NCI-H526 treated with DMSO at 0.1 percent for 48 hours (cell line): ENCODE data around the gene KRT78.
"Not testable (repeated sequence)": the region's sequence is repeated elsewhere in the genome, so short reads cannot be mapped to it uniquely, and the experiment has no call there.

ENCODE experiments used
- DNase-seq: peaks from one replicate; lab custom pipeline; 2025; lab: John Stamatoyannopoulos, UW

The KRT78 gene

DNA sequence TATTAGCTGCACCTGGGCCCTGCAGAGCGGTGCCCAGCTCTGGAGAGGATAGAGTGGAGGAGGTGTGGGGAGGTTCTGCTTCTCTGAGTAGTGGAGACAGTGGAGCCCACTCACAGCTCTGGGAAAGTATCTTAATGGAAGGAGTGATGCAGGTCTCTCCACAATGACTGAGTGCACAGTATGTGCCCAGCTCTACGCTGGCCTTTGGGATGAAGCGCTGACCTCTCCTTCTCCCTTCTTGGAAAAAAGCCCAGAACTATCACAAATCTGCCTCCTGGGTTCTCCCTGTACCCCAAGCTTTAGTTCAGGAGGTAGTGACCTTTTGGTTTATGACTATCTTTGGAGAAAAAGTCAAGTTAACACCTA is 52.4 kb downstream of the KRT78 start:
- DNase-seq, result no peak

DNA sequence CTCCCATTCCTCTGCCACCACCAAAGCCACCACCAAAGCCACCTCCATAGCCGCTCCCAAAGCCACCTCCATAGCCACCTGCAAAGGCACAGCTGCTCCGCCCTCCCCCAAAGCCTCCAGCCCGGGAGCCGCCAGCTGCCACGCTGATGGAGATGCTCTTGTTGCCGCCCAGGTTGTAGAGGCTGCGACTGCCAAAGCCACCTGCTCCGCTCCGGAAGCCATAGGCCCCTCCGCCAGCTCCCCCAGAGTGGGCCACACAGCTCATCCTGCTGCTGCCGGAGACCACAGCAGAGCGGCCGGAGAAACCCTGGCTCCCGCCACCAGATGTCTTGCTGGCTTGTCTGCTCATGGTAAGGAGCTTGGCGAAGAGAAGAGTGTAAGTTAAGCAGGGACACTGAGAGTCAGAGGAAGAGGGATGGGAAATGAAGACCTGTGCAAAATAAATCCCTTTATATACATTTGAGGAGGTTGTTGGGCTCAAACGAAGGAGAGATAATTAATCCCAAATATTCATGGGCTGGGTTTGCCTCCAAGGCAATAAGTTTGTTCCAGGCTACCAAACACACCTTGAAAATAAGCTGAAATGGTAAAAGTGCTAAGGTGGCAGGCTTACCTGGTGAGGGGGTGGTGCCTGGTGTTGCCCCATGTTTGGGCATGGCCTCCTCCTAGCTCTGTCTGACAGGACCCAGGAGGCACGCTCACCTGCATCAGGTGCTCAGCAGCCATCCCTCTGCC is 52.9 kb downstream of the KRT78 start, which contains the start of gene KRT3:
Gene KRT3, minus strand, starts transcription at position 424 of the 735 bp plus-strand sequence. Its CDS starts 75 bp downstream, at position 349.
- DNase-seq, result no peak

- not testable (repeated sequence) for DNase-seq
Observed at GRCh38 chr12:52795332-52795674, 53.5 kb downstream of the KRT78 start.

DNA sequence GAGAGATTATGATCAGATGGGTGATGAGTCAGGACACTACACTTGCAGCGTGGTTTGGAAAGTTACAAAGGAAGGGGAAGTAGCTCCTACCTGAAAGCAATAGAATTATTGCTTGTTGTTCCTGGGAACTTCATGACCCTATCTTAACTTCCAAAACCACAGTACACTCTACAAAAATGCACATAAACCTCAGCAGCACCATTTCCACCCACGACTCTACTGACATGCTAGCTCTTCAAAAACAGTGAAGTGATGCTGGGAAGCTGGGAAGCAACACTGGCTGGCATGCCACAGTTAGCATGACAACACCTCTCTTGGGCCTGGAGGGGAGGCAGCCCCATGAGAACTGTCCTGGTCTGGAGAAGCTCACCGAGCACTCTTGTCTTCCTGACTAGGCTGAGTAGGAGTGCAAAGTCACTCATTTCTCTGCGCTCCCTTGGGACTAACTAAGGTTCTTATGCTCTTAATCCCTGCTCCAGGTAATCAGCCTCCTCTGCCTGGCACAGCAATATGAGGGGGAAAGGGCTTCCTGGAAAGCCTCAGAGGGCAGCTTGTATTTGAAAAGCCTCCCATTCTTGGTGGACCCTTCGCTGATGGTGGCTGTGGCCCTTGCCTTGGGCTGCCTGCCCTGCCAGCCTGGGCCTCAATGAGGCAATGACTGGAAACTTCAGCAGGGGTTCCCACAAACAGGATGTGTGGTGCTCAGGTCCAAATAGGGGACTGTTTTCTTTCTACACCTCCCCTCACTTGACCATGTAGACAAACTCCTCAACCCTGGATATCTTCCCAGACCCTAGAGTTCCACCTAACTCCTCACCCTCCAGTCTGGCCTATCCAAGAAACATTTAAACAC is 54.1 kb downstream of the KRT78 start:
- no peak for DNase-seq

DNA sequence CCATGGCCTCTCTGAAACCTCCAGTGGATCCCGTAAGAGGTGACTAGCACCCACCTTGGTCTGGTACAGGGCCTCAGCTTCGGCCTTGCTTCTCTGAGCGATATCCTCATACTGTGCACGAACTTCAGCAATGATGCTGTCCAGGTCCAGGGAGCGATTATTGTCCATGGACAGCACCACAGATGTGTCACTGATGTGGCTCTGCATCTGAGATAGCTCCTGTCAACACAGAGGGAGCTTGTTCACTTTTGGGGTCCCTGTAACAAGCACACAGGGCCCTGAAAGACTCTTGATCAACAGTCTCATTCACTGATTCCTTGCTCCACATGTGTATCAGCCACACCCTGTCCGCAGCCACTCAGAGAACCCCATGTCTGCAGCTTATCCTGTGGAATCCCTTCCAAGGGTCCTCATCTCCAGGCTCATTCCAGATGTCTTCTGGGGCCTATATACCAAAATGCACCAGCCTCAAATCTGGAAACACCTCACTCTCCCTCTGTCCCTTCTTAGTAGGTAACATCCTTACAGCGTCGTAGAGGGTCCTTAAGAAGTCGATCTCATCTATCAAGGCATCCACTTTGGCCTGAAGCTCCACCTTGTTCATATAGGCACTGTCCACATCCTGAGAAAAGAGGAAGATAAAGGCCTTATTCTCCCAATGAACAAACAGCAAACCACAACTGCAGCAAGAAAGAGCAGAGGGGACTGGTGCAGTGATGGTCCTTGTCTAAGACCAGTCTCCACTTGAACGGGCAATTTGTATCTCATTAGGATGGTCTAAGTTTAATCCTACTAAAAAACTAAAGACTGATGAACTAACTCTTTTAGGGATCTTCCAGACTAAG is 56.4 kb downstream of the KRT78 start:
- DNase-seq, result no peak

GRCh38 chr12:52791271-52792184 is 57.3 kb downstream of the KRT78 start:
- DNase-seq, result no peak

- DNase-seq, result no peak
Observed at GRCh38 chr12:52790427-52791270, 58.1 kb downstream of the KRT78 start.

DNA sequence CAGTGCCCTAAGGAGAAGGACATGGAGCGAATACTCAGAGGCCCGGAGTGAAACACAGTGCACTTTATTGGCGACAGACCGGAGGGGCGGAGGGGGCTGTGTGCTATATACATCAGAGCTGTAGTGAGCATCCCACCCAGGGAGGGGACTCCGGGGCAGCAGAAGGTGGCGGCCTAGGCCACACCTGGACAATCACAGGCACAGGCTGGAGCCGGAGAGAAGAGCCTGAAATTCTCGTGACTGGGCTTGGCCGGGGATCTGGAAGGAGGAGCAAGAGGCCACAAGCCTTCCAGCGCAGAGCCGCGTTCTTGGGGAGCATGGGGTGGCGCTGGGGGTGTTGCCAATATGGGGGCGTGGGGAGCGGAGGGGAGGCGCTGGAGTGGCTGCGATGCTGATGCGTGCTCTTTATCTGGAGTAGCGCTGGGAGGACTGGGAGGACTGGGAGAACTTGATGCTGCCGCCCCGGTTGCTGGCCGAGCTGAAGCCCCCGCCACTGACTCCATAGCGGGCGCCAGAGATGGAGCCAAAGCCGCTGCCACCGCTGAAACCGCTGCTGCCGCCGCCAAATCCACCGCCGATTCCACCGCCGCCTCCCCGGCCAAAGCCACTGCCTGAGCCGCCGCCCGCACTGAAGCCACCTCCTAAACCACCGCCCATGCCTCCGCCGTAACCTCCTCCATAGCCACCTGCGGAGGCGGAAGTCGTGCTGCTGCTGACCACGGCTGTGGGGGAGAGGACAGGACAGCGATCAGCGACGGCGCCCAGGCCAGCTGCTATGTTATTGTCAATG is 59.0 kb downstream of the KRT78 start:
- DNase-seq, result no peak

GRCh38 chr12:52788876-52789636 is 59.7 kb downstream of the KRT78 start:
- no peak for DNase-seq

DNA sequence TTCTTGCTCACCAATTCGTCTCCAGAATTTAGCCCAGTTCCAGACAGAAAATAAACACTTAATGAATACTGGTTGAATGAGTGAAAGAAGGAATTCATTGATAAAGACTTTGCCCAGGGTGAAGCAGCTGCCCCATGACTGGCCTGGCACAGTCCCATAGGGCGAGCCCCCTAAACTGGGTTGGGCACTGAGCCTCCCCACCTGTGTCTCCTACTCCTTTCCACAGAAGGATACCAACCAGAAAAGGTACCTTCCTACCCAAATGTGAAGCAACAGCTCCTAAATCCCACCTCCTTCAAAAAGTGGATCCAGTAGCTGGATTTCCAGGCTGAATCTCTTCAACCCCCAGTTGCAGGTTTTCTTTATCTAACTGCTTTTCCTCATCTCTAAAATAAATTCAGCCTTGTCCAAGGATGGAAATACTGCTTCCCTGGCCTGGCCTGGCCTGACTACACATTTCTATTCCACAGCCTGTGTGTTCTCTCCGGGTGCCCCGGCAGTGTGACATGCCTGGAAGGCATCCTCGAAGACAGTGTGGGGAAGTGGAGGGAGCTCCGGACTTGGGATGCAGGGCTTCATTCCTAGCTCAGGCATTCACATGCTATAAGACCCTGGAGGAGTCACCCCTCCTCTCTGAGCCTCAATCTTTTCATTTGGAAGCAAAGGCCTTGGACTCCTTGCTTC is 60.5 kb downstream of the KRT78 start:
- no peak for DNase-seq
